Subcutaneous adipose tissue (tissue), 4 donors: ENCODE results near the gene ESPN. TPM values are rescaled to one million over a fixed set of nuclear protein-coding genes. Genes with fewer than 3 reads are reported as not detected.

Experiments used
- total RNA-seq, 4 donors: library from RNA; depleted of rRNA; stranded (reverse); fragments of >200 nt; gene quantifications; one replicate each; pipeline ENCODE4 v1.1.0, GENCODE V29; 2016
- TF ChIP-seq, protein P1 (sequence below): fragments of 450-650 bp; IDR thresholded peaks from one replicate; pipeline ENCODE4 v1.5.1; 2016; ENCODE audit warnings: low read depth, mild to moderate bottlenecking, control low read depth, antibody characterized with exemption, moderate library complexity

Gene ESPN
- total RNA-seq, 4 donors from 2014 or later: 0.22 to 1.4 TPM; not detected in 2

DNA sequence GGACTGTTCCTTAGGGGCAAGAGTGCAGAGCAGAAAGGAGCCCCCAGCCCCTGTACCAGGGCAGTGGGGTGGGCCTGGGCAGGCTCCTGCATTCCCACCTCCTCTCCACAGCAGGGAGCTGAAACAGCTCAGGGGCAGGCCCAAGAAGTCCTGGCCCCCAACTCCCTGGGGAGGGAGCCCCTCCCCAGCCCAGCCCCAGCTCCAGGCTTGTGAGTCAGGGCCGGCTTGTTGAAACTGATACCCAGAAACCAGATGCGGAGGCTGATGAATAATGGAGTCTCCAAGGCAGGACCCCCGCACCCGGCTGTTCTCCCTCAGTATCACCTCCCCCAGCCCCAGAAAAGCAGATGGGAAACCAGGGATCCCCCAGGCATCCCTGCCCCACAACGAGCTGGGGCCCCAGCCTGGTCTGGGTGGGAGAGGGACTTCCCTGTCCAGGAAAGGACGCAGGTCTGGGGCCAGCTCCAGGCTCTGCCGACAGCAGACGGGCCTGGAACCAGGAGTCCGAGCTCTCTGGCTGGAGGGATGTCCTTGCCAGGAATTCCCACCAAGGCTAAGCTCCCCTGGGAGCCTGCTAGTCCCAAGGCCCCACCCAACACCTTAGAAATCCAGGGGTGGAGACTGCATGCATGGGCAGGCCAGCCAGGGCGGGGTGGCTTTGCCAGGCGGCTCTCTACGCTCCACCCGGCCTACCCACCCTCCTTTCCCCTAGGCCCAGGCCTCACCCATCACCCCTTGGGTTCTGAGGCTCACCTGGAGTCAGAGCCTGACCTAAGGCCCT lies 64.2 kb downstream of the ESPN start:
- TF ChIP-seq, protein P1, sequence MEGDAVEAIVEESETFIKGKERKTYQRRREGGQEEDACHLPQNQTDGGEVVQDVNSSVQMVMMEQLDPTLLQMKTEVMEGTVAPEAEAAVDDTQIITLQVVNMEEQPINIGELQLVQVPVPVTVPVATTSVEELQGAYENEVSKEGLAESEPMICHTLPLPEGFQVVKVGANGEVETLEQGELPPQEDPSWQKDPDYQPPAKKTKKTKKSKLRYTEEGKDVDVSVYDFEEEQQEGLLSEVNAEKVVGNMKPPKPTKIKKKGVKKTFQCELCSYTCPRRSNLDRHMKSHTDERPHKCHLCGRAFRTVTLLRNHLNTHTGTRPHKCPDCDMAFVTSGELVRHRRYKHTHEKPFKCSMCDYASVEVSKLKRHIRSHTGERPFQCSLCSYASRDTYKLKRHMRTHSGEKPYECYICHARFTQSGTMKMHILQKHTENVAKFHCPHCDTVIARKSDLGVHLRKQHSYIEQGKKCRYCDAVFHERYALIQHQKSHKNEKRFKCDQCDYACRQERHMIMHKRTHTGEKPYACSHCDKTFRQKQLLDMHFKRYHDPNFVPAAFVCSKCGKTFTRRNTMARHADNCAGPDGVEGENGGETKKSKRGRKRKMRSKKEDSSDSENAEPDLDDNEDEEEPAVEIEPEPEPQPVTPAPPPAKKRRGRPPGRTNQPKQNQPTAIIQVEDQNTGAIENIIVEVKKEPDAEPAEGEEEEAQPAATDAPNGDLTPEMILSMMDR: no peak

GRCh38 chr1:6489383-6489765 lies 64.8 kb downstream of the ESPN start:
- TF ChIP-seq, protein P1: no peak

GRCh38 chr1:6489799-6490180 lies 65.2 kb downstream of the ESPN start:
- TF ChIP-seq, protein P1: no peak

DNA sequence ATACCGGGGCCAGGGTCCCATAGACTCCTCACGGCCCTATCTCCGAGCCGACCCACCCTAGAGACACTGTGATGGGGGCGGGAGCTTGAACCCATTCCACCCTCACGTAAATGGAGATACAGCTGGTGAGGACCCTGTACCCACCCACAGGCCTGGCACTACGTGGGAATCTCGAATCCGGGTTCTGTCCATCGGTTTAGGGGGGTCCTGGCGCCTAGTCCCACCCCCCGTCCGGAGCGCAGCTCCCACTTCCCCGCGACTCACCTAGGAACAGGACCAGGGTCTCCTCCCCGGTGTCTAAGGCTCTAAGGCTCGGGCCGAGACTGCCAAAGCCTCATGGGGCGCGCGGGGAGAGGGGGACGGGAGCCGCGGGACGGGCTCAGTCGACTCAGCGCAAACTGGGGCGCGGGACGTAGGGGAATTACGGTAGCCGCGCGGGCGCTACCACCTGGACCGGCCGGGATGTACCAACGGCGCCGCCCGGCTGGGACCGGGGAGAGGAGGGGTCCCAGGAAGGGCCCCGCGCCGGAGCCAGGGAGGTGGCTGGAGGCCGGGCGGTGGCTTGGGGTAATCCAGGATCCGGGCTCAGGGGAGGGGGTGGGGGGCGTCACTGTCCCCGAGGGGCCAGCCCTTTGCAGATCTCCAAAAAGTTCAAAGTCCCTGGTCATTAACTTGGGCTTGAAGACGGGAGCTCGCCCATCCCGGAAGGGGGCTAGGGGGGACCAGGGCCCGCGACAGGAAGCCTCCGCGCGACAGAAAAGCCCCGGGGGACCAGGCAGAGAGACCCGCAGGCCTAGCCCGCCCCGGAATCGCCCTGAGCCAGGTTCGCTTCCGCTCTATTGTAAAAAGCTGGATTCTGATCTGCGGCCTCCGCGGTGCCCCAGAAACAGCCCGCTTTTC lies 65.9 kb downstream of the ESPN start:
- TF ChIP-seq, protein P1: no peak

GRCh38 chr1:6491081-6491449 lies 66.5 kb downstream of the ESPN start:
- TF ChIP-seq, protein P1: no peak

DNA sequence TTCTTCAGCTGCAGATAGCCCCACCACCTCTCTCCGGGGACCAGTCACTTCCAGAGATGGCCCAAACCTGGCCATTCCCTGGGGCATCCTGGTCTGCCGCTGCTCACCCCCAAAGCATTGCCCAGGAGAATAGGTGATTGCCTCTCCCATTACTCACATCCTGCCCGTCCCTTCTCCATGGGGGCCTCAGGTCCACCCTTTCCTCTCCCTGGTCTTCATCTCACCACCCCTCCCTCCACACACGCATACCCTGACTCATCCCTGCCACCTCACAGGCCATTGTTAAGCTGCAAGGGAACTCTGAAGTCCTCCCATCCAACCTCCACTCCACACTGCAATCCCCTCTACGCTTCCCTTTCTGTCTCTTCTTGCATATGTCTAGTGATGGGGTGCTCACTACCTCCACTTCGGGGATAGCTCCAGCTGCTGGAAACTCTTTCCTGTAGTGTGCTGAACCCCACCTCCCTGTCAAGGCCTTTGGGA lies 66.9 kb downstream of the ESPN start, which contains the start of gene PLEKHG5:
TSS of gene PLEKHG5 (minus strand) at position 188 of the 483 bp plus-strand sequence. CDS start 14,096 bp downstream, outside the sequence.
- TF ChIP-seq, protein P1: no peak

- TF ChIP-seq, protein P1: no peak
Observed at GRCh38 chr1:6491966-6492365, 67.4 kb downstream of the ESPN start.
